IMR-90 (cell line): ENCODE measurements around the gene SLC12A7. TPM values are rescaled to one million over a fixed set of nuclear protein-coding genes. Genes with fewer than 3 reads are reported as not detected.
A peak's percentile ranks its signal among the peaks of the same experiment; 100 is the strongest.

Source experiments
- ATAC-seq: fragments of 200-7000 bp; cut with Tn5 transposase; 2 replicates; pipeline ENCODE4 v1.9.1; 2020; ENCODE audit warnings: low read depth, mild to moderate bottlenecking, moderate library complexity
- BruUV-seq: library from RNA; stranded (reverse); fragments of 400-500 nt; replicated peaks from 2 replicates; lab custom pipeline; 2021; lab: Mats Ljungman, UMichigan
- CTCF ChIA-PET: fragments of 300-600 bp; formaldehyde crosslinking; extraction: SDS; loops from one replicate; lab custom pipeline; 2021; ENCODE audit warnings: antibody characterized with exemption; lab: Yijun Ruan, JAX
- POLR2A ChIA-PET: fragments of 300-600 bp; sonication (Branson Sonifier 250); formaldehyde crosslinking; loops from one replicate; lab custom pipeline; 2022; ENCODE audit warnings: antibody characterized with exemption; ENCODE audit not compliant: unreplicated experiment; lab: Charles Lee
- DNase-seq: peaks from one replicate; pipeline ENCODE4 v3.0.0; 2013
- H2AFZ ChIP-seq: replicated peaks from 2 replicates; pipeline ENCODE3; 2013; ENCODE audit warnings: low read length, mild to moderate bottlenecking; ENCODE audit not compliant: poor library complexity
- H2AK5ac ChIP-seq: 2 replicates; pipeline ENCODE4 v1.6.1; 2013; ENCODE audit warnings: low read depth, low read length, inconsistent platforms
- H2AK9ac ChIP-seq: replicated peaks from 2 replicates; pipeline ENCODE3; 2013; ENCODE audit warnings: mild to moderate bottlenecking, low read depth, low read length, moderate library complexity; ENCODE audit not compliant: poor library complexity
- H2BK120ac ChIP-seq: 2 replicates; pipeline ENCODE4 v1.6.1; 2013; ENCODE audit warnings: low read depth, low read length, inconsistent platforms
- H2BK15ac ChIP-seq: 3 replicates; pipeline ENCODE4 v1.6.1; 2013; ENCODE audit warnings: low read depth, low read length, inconsistent platforms
- H2BK20ac ChIP-seq: 2 replicates; pipeline ENCODE4 v1.6.1; 2013; ENCODE audit warnings: low read depth, mild to moderate bottlenecking, inconsistent platforms, low read length, moderate library complexity
- H2BK5ac ChIP-seq: 2 replicates; pipeline ENCODE4 v1.6.1; 2013; ENCODE audit warnings: mild to moderate bottlenecking, low read depth, low read length, inconsistent platforms; ENCODE audit not compliant: poor library complexity, severe bottlenecking
- H3K14ac ChIP-seq: replicated peaks from 2 replicates; pipeline ENCODE4 v1.6.1; 2013; ENCODE audit warnings: low read depth, low read length, inconsistent platforms
- H3K18ac ChIP-seq: 2 replicates; pipeline ENCODE4 v1.6.1; 2013; ENCODE audit warnings: low read depth, low read length, control low read depth
- H3K23ac ChIP-seq: 2 replicates; pipeline ENCODE4 v1.6.1; 2013; ENCODE audit warnings: low read depth, low read length, inconsistent platforms
- H3K27ac ChIP-seq: 2 replicates; pipeline ENCODE4 v1.5.1; 2013; ENCODE audit warnings: mild to moderate bottlenecking, control low read depth, low read length; ENCODE audit not compliant: insufficient read depth
- H3K27me3 ChIP-seq: 2 replicates; pipeline ENCODE4 v1.6.1; 2013; ENCODE audit warnings: low read length; ENCODE audit not compliant: control insufficient read depth, insufficient read depth
- H3K36me3 ChIP-seq: 2 replicates; pipeline ENCODE4 v1.6.1; 2013; ENCODE audit warnings: low read length, mixed read lengths; ENCODE audit not compliant: control insufficient read depth, insufficient read depth
- H3K4ac ChIP-seq: 2 replicates; pipeline ENCODE4 v1.6.1; 2013; ENCODE audit warnings: low read depth, low read length, inconsistent platforms
- H3K4me1 ChIP-seq: 2 replicates; pipeline ENCODE4 v1.6.1; 2013; ENCODE audit warnings: low read length, mixed read lengths; ENCODE audit not compliant: control insufficient read depth, insufficient read depth
- H3K4me2 ChIP-seq: 2 replicates; pipeline ENCODE4 v1.6.1; 2013; ENCODE audit warnings: low read depth, mild to moderate bottlenecking, control low read depth, low read length, moderate library complexity
- H3K4me3 ChIP-seq: 2 replicates; pipeline ENCODE4 v1.5.1; 2013; ENCODE audit warnings: low read depth, mild to moderate bottlenecking, control low read depth, low read length, moderate library complexity; ENCODE audit not compliant: insufficient read depth
- H3K56ac ChIP-seq: 2 replicates; pipeline ENCODE4 v1.6.1; 2013; ENCODE audit warnings: low read length, inconsistent platforms; ENCODE audit not compliant: insufficient read depth; ENCODE audit errors: extremely low read depth
- H3K79me1 ChIP-seq, 2 experiments: 2 replicates each; pipeline ENCODE4 v1.6.1; 2013; ENCODE audit warnings: low read length in 2 of 2, inconsistent platforms in 1 of 2, low read depth in 1 of 2
- H3K9ac ChIP-seq: 2 replicates; pipeline ENCODE4 v1.6.1; 2013; ENCODE audit warnings: low read depth, low read length, control low read depth
- H3K9me1 ChIP-seq: 2 replicates; pipeline ENCODE4 v1.6.1; 2013; ENCODE audit warnings: low read length, inconsistent platforms; ENCODE audit not compliant: insufficient read depth
- H3K9me3 ChIP-seq: 2 replicates; pipeline ENCODE4 v1.6.1; 2013; ENCODE audit warnings: low read length; ENCODE audit not compliant: control insufficient read depth, insufficient read depth
- H4K20me1 ChIP-seq: 2 replicates; pipeline ENCODE4 v1.6.1; 2013; ENCODE audit warnings: low read length, inconsistent platforms; ENCODE audit not compliant: insufficient read depth
- H4K5ac ChIP-seq: 2 replicates; pipeline ENCODE4 v1.6.1; 2013; ENCODE audit warnings: mild to moderate bottlenecking, low read depth, low read length, control low read depth
- H4K8ac ChIP-seq, 2 experiments: 2 replicates each; pipeline ENCODE4 v1.6.1; 2013; ENCODE audit warnings: low read depth in 2 of 2, low read length in 2 of 2, control low read depth in 1 of 2, inconsistent platforms in 1 of 2
- H4K91ac ChIP-seq: 2 replicates; pipeline ENCODE4 v1.6.1; 2013; ENCODE audit warnings: low read depth, low read length, inconsistent platforms; ENCODE audit not compliant: insufficient read depth
- BHLHE40 ChIP-seq: fragments of 150-350 bp; IDR thresholded peaks from 2 replicates; pipeline ENCODE4 v1.6.1; 2016; ENCODE audit warnings: mild to moderate bottlenecking, low read depth, low read length
- MAFK ChIP-seq: IDR thresholded peaks from 2 replicates; pipeline ENCODE4 v1.6.1; 2012; ENCODE audit warnings: low read depth, low read length, improper control_type of control experiment
- RAD21 ChIP-seq: IDR thresholded peaks from 2 replicates; pipeline ENCODE4 v1.6.1; 2012; ENCODE audit warnings: low read length, improper control_type of control experiment
- WGBS, 2 experiments: methylation state at CpG; one replicate each; pipeline versions ENCODE4 v1.1.5 to v1.1.7; 2013; ENCODE audit warnings: missing lambda C conversion rate in 2 of 2; ENCODE audit not compliant: insufficient read length in 1 of 2; ENCODE audit errors: extremely low coverage in 2 of 2; 5-methylcytosine and 5-hydroxymethylcytosine counted together
- dilution Hi-C: fragments of 300-500 bp; cut with HindIII; formaldehyde crosslinking; loops from one replicate; pipeline ENCODE4 v1.14.3; 2018; ENCODE audit warnings: low sequenced_read_pairs; ENCODE audit not compliant: unreplicated experiment
- in situ Hi-C: fragments of 300-500 bp; cut with MboI; formaldehyde crosslinking; loops from 3 replicates; pipeline ENCODE4 v1.14.3; 2019; ENCODE audit warnings: low sequenced_read_pairs, inconsistent platforms, mixed read lengths
- intact Hi-C: fragments of 100-400 bp; cut with micrococcal nuclease; formaldehyde crosslinking; loops from 2 replicates; pipeline ENCODE4 v1.10.0; 2022
- polyA plus RNA-seq, 3 experiments: library from polyadenylated mRNA; depleted of rRNA; stranded (reverse); fragments of >200 nt; gene quantifications; 2 replicates each; pipeline ENCODE4 v1.2.3, GENCODE V29; 2012; ENCODE audit warnings: low replicate concordance in 1 of 3
- total RNA-seq: library from RNA; depleted of rRNA; stranded (reverse); fragments of >200 nt; gene quantifications from 2 replicates; pipeline ENCODE4 v1.2.3, GENCODE V29; 2012
- TF ChIP-seq, protein P1 (sequence below): fragments of 150-350 bp; IDR thresholded peaks from 2 replicates; pipeline ENCODE4 v1.6.1; 2016; ENCODE audit warnings: low read depth, mild to moderate bottlenecking, low read length, moderate library complexity, borderline replicate concordance

SLC12A7 gene
- total and polyA plus RNA-seq, 2 of the 4 experiments (the other 2 are of a cell fraction): 3.0 to 6.1 TPM

- Histone ChIP-seq H4K91ac (no peak overlapping the region), H3K4me3 (no peak overlapping the region), H2AK5ac (no peak overlapping the region), H2BK5ac (no peak overlapping the region), H3K56ac (no peak overlapping the region), H3K14ac (no peak overlapping the region), H3K4me1 (no peaks in the 10 kb centered on the region), H2BK120ac (no peak overlapping the region), H2BK20ac (no peak overlapping the region), H3K4me2 (no peak overlapping the region), H4K8ac (no peak overlapping the region), H3K36me3 (peaks cover 20% of the 10 kb centered on the region; the same call in 1 of the 2 replicates), H3K4ac (no peak overlapping the region), H2AK9ac (peak overlapping the region; percentile 72), H3K9ac (no peak overlapping the region), H4K5ac (no peak overlapping the region), H3K18ac (no peak overlapping the region), H3K27ac (no peak overlapping the region), H3K23ac (no peak overlapping the region), H3K27me3 (no peaks in the 10 kb centered on the region), H3K9me3 (no peaks in the 10 kb centered on the region), H3K79me1 (no peaks in the 10 kb centered on the region), H4K20me1 (no peaks in the 10 kb centered on the region; the same call in 1 of the 2 replicates), H2BK15ac (no peak overlapping the region), H3K9me1 (no peaks in the 10 kb centered on the region), H2AFZ (no peak overlapping the region)
- no peak for TF ChIP-seq BHLHE40
- TF ChIP-seq RAD21: no peak
- no peak for TF ChIP-seq MAFK
- TF ChIP-seq, protein P1, sequence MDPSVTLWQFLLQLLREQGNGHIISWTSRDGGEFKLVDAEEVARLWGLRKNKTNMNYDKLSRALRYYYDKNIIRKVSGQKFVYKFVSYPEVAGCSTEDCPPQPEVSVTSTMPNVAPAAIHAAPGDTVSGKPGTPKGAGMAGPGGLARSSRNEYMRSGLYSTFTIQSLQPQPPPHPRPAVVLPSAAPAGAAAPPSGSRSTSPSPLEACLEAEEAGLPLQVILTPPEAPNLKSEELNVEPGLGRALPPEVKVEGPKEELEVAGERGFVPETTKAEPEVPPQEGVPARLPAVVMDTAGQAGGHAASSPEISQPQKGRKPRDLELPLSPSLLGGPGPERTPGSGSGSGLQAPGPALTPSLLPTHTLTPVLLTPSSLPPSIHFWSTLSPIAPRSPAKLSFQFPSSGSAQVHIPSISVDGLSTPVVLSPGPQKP: no peak
- intact Hi-C loops: no loop called here
- ChIA-PET CTCF (no interaction called here), POLR2A (no interaction called here)
- no TSS peak for BruUV-seq
- in situ Hi-C loops: no loop called here
- WGBS, 2 experiments: 94% methylated on average over 14 of the region's 33 CpGs; no CpG with 5 or more reads in 1 of the 2 experiments
- DNase-seq (no peak), ATAC-seq (no peak)
- dilution Hi-C loops: no loop called here
These were observed 42.8 kb downstream of the SLC12A7 start for GRCh38 chr5:1068895-1069719.
